GM20000 (cell line): ENCODE measurements around the gene GPR139.

Experiments
- DNase-seq: peaks from one replicate; pipeline ENCODE4 v3.0.0; 2012; ENCODE audit warnings: low spot score
- CTCF ChIP-seq: IDR thresholded peaks from 2 replicates; pipeline ENCODE4 v1.5.1; 2012; ENCODE audit warnings: mild to moderate bottlenecking, control low read depth; ENCODE audit errors: extremely low read depth, missing control alignments

Gene GPR139

GRCh38 chr16:20053336-20053735 is 20.4 kb downstream of the GPR139 start:
- TF ChIP-seq CTCF = no peak
- no peak for DNase-seq

GRCh38 chr16:20051611-20052010 is 22.1 kb downstream of the GPR139 start:
- TF ChIP-seq CTCF = no peak
- DNase-seq = no peak

- no peak for TF ChIP-seq CTCF
- no peak for DNase-seq
These were observed 22.5 kb downstream of the GPR139 start for GRCh38 chr16:20051147-20051546.

- DNase-seq = no peak
- no peak for TF ChIP-seq CTCF
These were observed 23.9 kb downstream of the GPR139 start for GRCh38 chr16:20049831-20050230.

- TF ChIP-seq CTCF = no peak
- DNase-seq = no peak
These were observed 27.8 kb downstream of the GPR139 start for GRCh38 chr16:20045886-20046285.

- DNase-seq = no peak
These were observed 30.8 kb downstream of the GPR139 start for GRCh38 chr16:20042848-20043247.

GRCh38 chr16:20041924-20042596 is 31.6 kb downstream of the GPR139 start:
- TF ChIP-seq CTCF = no peak
- DNase-seq = no peak

More at GRCh38 chr16:20042848-20043247, 30.8 kb downstream of the GPR139 start:
- no peak for TF ChIP-seq CTCF
